ENCODE results near the gene ABCA13. TPM values are rescaled to one million over a fixed set of nuclear protein-coding genes. Genes with fewer than 3 reads are reported as not detected.

Gene ABCA13
- total RNA-seq, 1 donor from 2014 or later = 0.60 TPM

GRCh38 chr7:48610705-48611104, 439.4 kb downstream of the ABCA13 start:
- Mint-ChIP-seq H3K4me3 (no peak overlapping the region), H3K36me3 (no peaks in the 10 kb centered on the region), H3K27me3 (peaks cover 2% of the 10 kb centered on the region), H3K9me3 (no peaks in the 10 kb centered on the region), H3K27ac (no peak overlapping the region), H3K4me1 (ENCODE audit: unreplicated experiment) (no peaks in the 10 kb centered on the region)
- TF ChIP-seq CTCF (conservative IDR thresholded peaks at IDR 0.05) = no peak
- DNase-seq (ENCODE audit: extremely low spot score, unreplicated experiment) = no peak

GRCh38 chr7:48611993-48612392, 440.7 kb downstream of the ABCA13 start:
- DNase-seq (ENCODE audit: extremely low spot score, unreplicated experiment) = no peak
- no peaks in the 10 kb centered on the region for H3K4me1 Mint-ChIP-seq (ENCODE audit: unreplicated experiment)
- no peak overlapping the region for H3K27ac Mint-ChIP-seq
- no peak for TF ChIP-seq CTCF (conservative IDR thresholded peaks at IDR 0.05)
- H3K36me3 Mint-ChIP-seq = no peaks in the 10 kb centered on the region
- H3K27me3 Mint-ChIP-seq = no peaks in the 10 kb centered on the region
- no peaks in the 10 kb centered on the region for H3K9me3 Mint-ChIP-seq
- H3K4me3 Mint-ChIP-seq = no peak overlapping the region

GRCh38 chr7:48617508-48617907, 446.2 kb downstream of the ABCA13 start:
- no peak overlapping the region for H3K4me3 Mint-ChIP-seq
- no peaks in the 10 kb centered on the region for H3K27me3 Mint-ChIP-seq
- no peaks in the 10 kb centered on the region for H3K4me1 Mint-ChIP-seq (ENCODE audit: unreplicated experiment)
- DNase-seq (ENCODE audit: extremely low spot score, unreplicated experiment) = no peak
- H3K9me3 Mint-ChIP-seq = no peaks in the 10 kb centered on the region
- H3K36me3 Mint-ChIP-seq = no peaks in the 10 kb centered on the region
- H3K27ac Mint-ChIP-seq = no peak overlapping the region
- TF ChIP-seq CTCF (conservative IDR thresholded peaks at IDR 0.05) = no peak

GRCh38 chr7:48617993-48618392, 446.7 kb downstream of the ABCA13 start:
- no peaks in the 10 kb centered on the region for H3K9me3 Mint-ChIP-seq
- no peak overlapping the region for H3K4me3 Mint-ChIP-seq
- no peak for TF ChIP-seq CTCF (conservative IDR thresholded peaks at IDR 0.05)

GRCh38 chr7:48621076-48621475, 449.8 kb downstream of the ABCA13 start:
- Mint-ChIP-seq H3K27ac (no peak overlapping the region), H3K36me3 (no peaks in the 10 kb centered on the region), H3K4me1 (ENCODE audit: unreplicated experiment) (no peaks in the 10 kb centered on the region), H3K27me3 (no peaks in the 10 kb centered on the region), H3K9me3 (no peaks in the 10 kb centered on the region), H3K4me3 (no peak overlapping the region)
- no peak for DNase-seq (ENCODE audit: extremely low spot score, unreplicated experiment)
- no peak for TF ChIP-seq CTCF (conservative IDR thresholded peaks at IDR 0.05)

More at GRCh38 chr7:48617993-48618392, 446.7 kb downstream of the ABCA13 start:
- DNase-seq (ENCODE audit: extremely low spot score, unreplicated experiment) = no peak
- Mint-ChIP-seq H3K4me1 (ENCODE audit: unreplicated experiment) (no peaks in the 10 kb centered on the region), H3K27ac (no peak overlapping the region), H3K27me3 (no peaks in the 10 kb centered on the region), H3K36me3 (no peaks in the 10 kb centered on the region)

GRCh38 chr7:48627164-48627563, 455.9 kb downstream of the ABCA13 start:
- no peaks in the 10 kb centered on the region for H3K4me1 Mint-ChIP-seq (ENCODE audit: unreplicated experiment)
- TF ChIP-seq CTCF (conservative IDR thresholded peaks at IDR 0.05) = no peak

More at GRCh38 chr7:48627164-48627563, 455.9 kb downstream of the ABCA13 start:
- Mint-ChIP-seq H3K27me3 (peaks cover 3% of the 10 kb centered on the region), H3K9me3 (no peaks in the 10 kb centered on the region), H3K27ac (no peak overlapping the region), H3K36me3 (no peaks in the 10 kb centered on the region), H3K4me3 (no peak overlapping the region)
- no peak for DNase-seq (ENCODE audit: extremely low spot score, unreplicated experiment)

Measured in type B pancreatic cell (in vitro differentiated cells).